Activated naive CD4-positive, alpha-beta T cell treated with anti-CD3 and anti-CD28 coated beads, Interleukin-2, amount 50 U/mL, for 24 hours (primary cell): Measurements from ENCODE around the gene GRID2IP.

Experiments
- H3K27ac Mint-ChIP-seq: one replicate; pipeline ENCODE4 v1.8.0; 2021; ENCODE audit warnings: mild to moderate bottlenecking, mixed read lengths
- H3K27me3 Mint-ChIP-seq: one replicate; pipeline ENCODE4 v1.8.0; 2021; ENCODE audit warnings: mixed read lengths
- H3K36me3 Mint-ChIP-seq: one replicate; pipeline ENCODE4 v1.8.0; 2021; ENCODE audit warnings: mixed read lengths
- H3K4me1 Mint-ChIP-seq: one replicate; pipeline ENCODE4 v1.8.0; 2021; ENCODE audit warnings: mixed read lengths
- H3K4me3 Mint-ChIP-seq: one replicate; pipeline ENCODE4 v1.8.0; 2021; ENCODE audit warnings: mild to moderate bottlenecking, mixed read lengths
- H3K9me3 Mint-ChIP-seq: one replicate; pipeline ENCODE4 v1.8.0; 2021; ENCODE audit warnings: mixed read lengths

Gene GRID2IP

GRCh38 chr7:6508950-6509349 is 42.3 kb downstream of the GRID2IP start:
- H3K27ac Mint-ChIP-seq = no peak overlapping the region
- no peaks in the 10 kb centered on the region for H3K9me3 Mint-ChIP-seq
- H3K36me3 Mint-ChIP-seq = no peaks in the 10 kb centered on the region
- no peak overlapping the region for H3K4me3 Mint-ChIP-seq
- H3K4me1 Mint-ChIP-seq = no peaks in the 10 kb centered on the region
- no peaks in the 10 kb centered on the region for H3K27me3 Mint-ChIP-seq

GRCh38 chr7:6508539-6508938 is 42.7 kb downstream of the GRID2IP start:
- no peaks in the 10 kb centered on the region for H3K36me3 Mint-ChIP-seq
- no peaks in the 10 kb centered on the region for H3K9me3 Mint-ChIP-seq

GRCh38 chr7:6507906-6508305 is 43.4 kb downstream of the GRID2IP start:
- Mint-ChIP-seq H3K4me1 (no peaks in the 10 kb centered on the region), H3K4me3 (no peak overlapping the region), H3K27me3 (no peaks in the 10 kb centered on the region), H3K27ac (no peak overlapping the region), H3K36me3 (no peaks in the 10 kb centered on the region), H3K9me3 (no peaks in the 10 kb centered on the region)

More at GRCh38 chr7:6508539-6508938, 42.7 kb downstream of the GRID2IP start:
- H3K27ac Mint-ChIP-seq = no peak overlapping the region
- no peaks in the 10 kb centered on the region for H3K4me1 Mint-ChIP-seq
- H3K4me3 Mint-ChIP-seq = no peak overlapping the region
- no peaks in the 10 kb centered on the region for H3K27me3 Mint-ChIP-seq

GRCh38 chr7:6505685-6506559 is 45.3 kb downstream of the GRID2IP start:
- Mint-ChIP-seq H3K27ac (no peak overlapping the region), H3K9me3 (no peaks in the 10 kb centered on the region), H3K4me3 (no peak overlapping the region), H3K36me3 (no peaks in the 10 kb centered on the region), H3K4me1 (no peaks in the 10 kb centered on the region), H3K27me3 (no peaks in the 10 kb centered on the region)

GRCh38 chr7:6504996-6505395 is 46.3 kb downstream of the GRID2IP start:
- Mint-ChIP-seq H3K4me1 (no peaks in the 10 kb centered on the region), H3K4me3 (peak overlapping the region; percentile 52), H3K27ac (peak overlapping the region; percentile 4), H3K36me3 (no peaks in the 10 kb centered on the region), H3K9me3 (no peaks in the 10 kb centered on the region), H3K27me3 (no peaks in the 10 kb centered on the region)

GRCh38 chr7:6502886-6503285 is 48.4 kb downstream of the GRID2IP start:
- H3K4me3 Mint-ChIP-seq = no peak overlapping the region
- H3K27ac Mint-ChIP-seq = no peak overlapping the region
- no peaks in the 10 kb centered on the region for H3K36me3 Mint-ChIP-seq
- no peaks in the 10 kb centered on the region for H3K4me1 Mint-ChIP-seq
- no peaks in the 10 kb centered on the region for H3K27me3 Mint-ChIP-seq
- no peaks in the 10 kb centered on the region for H3K9me3 Mint-ChIP-seq

GRCh38 chr7:6501586-6502564 is 49.4 kb downstream of the GRID2IP start:
- no peaks in the 10 kb centered on the region for H3K27me3 Mint-ChIP-seq
- no peak overlapping the region for H3K4me3 Mint-ChIP-seq
- H3K36me3 Mint-ChIP-seq = no peaks in the 10 kb centered on the region
- H3K9me3 Mint-ChIP-seq = no peaks in the 10 kb centered on the region
- no peak overlapping the region for H3K27ac Mint-ChIP-seq
- H3K4me1 Mint-ChIP-seq = no peaks in the 10 kb centered on the region

DNA sequence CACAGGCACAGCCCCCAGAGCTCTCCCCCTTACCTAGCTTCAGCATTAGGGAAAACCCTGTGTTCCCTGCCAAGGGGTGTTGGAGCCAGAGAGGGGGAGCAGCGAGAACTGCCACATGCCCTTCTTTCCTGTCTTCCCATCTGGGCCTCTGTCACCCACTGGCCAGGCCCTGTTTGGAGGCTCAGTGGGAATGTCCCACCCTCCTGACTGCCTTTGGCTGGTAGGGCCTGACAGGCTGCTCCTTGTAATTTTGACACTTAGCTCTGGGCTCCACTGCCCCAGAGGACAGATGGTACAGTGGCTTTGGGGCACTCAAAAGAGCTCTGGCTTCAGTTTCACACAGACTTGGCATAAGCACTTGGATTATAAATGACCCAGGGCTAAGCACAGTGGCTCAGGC is 50.6 kb downstream of the GRID2IP start:
- Mint-ChIP-seq H3K4me1 (no peaks in the 10 kb centered on the region), H3K9me3 (no peaks in the 10 kb centered on the region), H3K36me3 (no peaks in the 10 kb centered on the region), H3K27ac (no peak overlapping the region), H3K4me3 (no peak overlapping the region), H3K27me3 (no peaks in the 10 kb centered on the region)

DNA sequence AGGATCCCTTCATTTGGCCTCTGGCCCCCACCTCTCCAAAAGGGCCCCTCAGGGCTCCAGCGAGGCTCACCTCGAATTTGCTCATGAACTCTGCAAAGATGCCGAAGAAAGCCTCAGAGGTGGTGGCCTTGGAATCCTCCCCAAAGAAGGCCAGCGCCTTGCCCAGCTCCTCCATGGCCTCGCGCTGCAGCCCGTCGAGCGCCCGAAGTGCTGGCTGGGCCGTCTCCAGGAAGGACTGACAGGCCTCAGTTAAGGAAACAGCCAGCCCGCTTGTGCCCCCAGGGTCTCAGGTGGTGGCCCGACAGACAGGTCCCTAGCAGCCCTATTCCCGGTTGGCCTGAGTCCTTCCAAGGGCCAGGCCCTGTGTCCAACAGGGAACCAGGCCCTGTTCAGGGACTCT is 53.3 kb downstream of the GRID2IP start:
- no peaks in the 10 kb centered on the region for H3K9me3 Mint-ChIP-seq
- H3K4me1 Mint-ChIP-seq = no peaks in the 10 kb centered on the region
- no peak overlapping the region for H3K27ac Mint-ChIP-seq
- H3K4me3 Mint-ChIP-seq = no peak overlapping the region
- H3K27me3 Mint-ChIP-seq = no peaks in the 10 kb centered on the region
- H3K36me3 Mint-ChIP-seq = no peaks in the 10 kb centered on the region

GRCh38 chr7:6497637-6497905 is 53.7 kb downstream of the GRID2IP start:
- Mint-ChIP-seq H3K4me1 (no peaks in the 10 kb centered on the region), H3K27ac (no peak overlapping the region), H3K36me3 (no peaks in the 10 kb centered on the region), H3K9me3 (no peaks in the 10 kb centered on the region), H3K4me3 (no peak overlapping the region), H3K27me3 (no peaks in the 10 kb centered on the region)

GRCh38 chr7:6496842-6497636 is 54.2 kb downstream of the GRID2IP start:
- H3K9me3 Mint-ChIP-seq = no peaks in the 10 kb centered on the region
- H3K36me3 Mint-ChIP-seq = no peaks in the 10 kb centered on the region
- no peaks in the 10 kb centered on the region for H3K4me1 Mint-ChIP-seq
- H3K4me3 Mint-ChIP-seq = no peak overlapping the region
- H3K27me3 Mint-ChIP-seq = no peaks in the 10 kb centered on the region
- H3K27ac Mint-ChIP-seq = no peak overlapping the region

DNA sequence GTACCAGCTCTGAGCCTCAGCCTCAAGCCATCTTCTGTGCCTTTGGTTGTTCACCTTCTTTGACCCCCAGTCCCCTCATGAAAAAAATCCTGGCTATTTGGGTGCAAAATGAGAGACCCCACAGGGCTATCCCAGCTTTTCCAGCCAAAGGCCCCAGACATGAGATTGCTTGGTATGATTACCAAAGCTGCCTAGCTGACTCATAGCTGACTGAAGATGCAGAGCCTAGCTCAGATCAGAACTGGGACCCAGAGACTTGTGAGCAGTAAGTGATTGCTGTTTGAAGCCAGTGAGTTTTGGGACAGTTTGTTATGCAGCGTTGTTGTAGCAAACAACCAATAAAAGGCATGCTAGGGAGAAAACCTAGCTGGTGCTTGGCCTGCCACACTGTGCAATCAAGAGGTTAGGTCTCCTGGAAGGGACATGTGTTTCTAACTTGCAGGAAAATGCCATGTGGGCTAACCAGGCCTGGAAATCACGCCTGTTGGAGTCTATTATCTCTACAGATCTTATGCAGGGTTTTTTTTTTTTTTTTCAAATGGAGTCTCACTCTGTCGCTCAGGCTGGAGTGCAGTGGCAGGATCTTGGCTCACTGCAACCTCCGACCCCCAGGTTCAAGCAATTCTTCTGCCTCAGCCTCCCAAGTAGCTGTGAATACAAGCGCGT is 55.5 kb downstream of the GRID2IP start:
- Mint-ChIP-seq H3K36me3 (no peaks in the 10 kb centered on the region), H3K27me3 (no peaks in the 10 kb centered on the region), H3K9me3 (no peaks in the 10 kb centered on the region), H3K4me3 (no peak overlapping the region), H3K4me1 (no peaks in the 10 kb centered on the region), H3K27ac (no peak overlapping the region)

GRCh38 chr7:6494365-6494764 is 56.9 kb downstream of the GRID2IP start:
- Mint-ChIP-seq H3K4me1 (no peaks in the 10 kb centered on the region), H3K36me3 (no peaks in the 10 kb centered on the region), H3K27me3 (no peaks in the 10 kb centered on the region), H3K4me3 (no peak overlapping the region), H3K27ac (no peak overlapping the region), H3K9me3 (no peaks in the 10 kb centered on the region)

DNA sequence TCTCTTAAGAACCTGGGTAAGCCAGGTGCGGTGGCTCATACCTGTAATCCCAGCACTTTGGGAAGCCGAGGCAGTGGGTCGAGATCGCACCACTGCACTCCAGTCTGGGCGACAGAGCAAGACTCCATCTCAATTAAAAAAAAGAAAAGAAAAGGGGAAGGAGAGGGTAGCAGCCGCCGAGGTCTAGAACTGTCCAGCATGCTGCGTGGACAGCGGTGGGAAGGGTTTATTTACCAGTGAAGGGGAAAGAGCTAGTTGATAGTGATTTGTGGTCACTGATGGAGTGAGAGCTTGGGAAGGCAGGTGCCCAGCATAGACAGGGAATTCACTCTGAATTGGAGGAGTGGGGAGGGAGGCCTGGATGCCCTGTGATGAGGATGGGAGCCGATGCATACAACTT is 60.1 kb downstream of the GRID2IP start:
- no peaks in the 10 kb centered on the region for H3K9me3 Mint-ChIP-seq
- no peak overlapping the region for H3K27ac Mint-ChIP-seq
- no peaks in the 10 kb centered on the region for H3K36me3 Mint-ChIP-seq

DNA sequence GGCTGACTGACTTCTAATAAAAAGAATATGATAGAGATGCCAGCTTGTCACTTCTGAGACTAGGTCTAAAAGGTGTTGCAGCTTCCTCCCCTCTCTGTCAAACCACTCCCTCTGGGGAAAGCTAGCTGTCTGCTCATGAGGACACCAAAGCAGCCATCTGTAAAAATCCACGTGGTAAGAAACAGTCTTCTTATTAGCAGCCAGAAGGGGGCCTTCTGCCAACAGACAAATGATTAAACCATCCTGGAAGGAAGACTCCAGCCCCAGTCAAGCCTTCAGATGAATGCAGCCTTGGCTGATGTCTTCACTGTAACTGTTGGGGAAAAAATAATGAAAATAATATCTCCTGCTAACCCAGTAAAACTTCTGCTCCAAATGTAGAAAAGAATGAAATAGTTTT is 61.6 kb downstream of the GRID2IP start:
- Mint-ChIP-seq H3K4me3 (no peak overlapping the region), H3K36me3 (no peaks in the 10 kb centered on the region), H3K4me1 (peaks cover 3% of the 10 kb centered on the region), H3K27me3 (no peaks in the 10 kb centered on the region), H3K9me3 (no peaks in the 10 kb centered on the region), H3K27ac (no peak overlapping the region)

More for the DNA sequence above, 60.1 kb downstream of the GRID2IP start:
- no peak overlapping the region for H3K4me3 Mint-ChIP-seq
- no peaks in the 10 kb centered on the region for H3K4me1 Mint-ChIP-seq
- H3K27me3 Mint-ChIP-seq = no peaks in the 10 kb centered on the region
